Activated B cell treated with CpG ODN at 0.5 μM for 24 hours (primary cell): ENCODE data around the gene WDR53. TPM values are rescaled to one million over a fixed set of nuclear protein-coding genes. Genes with fewer than 3 reads are reported as not detected.

Source experiments
- ATAC-seq: fragments of 200-7000 bp; cut with Tn5 transposase; one replicate; pipeline ENCODE4 v1.10.0; 2021; ENCODE audit warnings: low read depth, mild to moderate bottlenecking, moderate library complexity
- CTCF ChIA-PET: fragments of 350-600 bp; sonication (Branson Sonifier 250); formaldehyde crosslinking; loops from one replicate; lab custom pipeline; 2021; ENCODE audit warnings: antibody characterized with exemption; lab: Charles Lee
- POLR2A ChIA-PET: fragments of 350-600 bp; sonication (Branson Sonifier 250); formaldehyde crosslinking; loops from one replicate; lab custom pipeline; 2021; ENCODE audit warnings: antibody characterized with exemption; lab: Charles Lee
- DNase-seq: peaks from one replicate; pipeline ENCODE4 v3.0.0; 2022
- H3K27ac Mint-ChIP-seq: one replicate; pipeline ENCODE4 v1.8.0; 2020; ENCODE audit warnings: mixed read lengths
- H3K27me3 Mint-ChIP-seq: one replicate; pipeline ENCODE4 v1.8.0; 2021; ENCODE audit warnings: mixed read lengths
- H3K36me3 Mint-ChIP-seq: one replicate; pipeline ENCODE4 v1.8.0; 2021; ENCODE audit warnings: low read depth, mixed read lengths
- H3K4me1 Mint-ChIP-seq: one replicate; pipeline ENCODE4 v1.8.0; 2021; ENCODE audit warnings: mixed read lengths
- H3K4me3 Mint-ChIP-seq: one replicate; pipeline ENCODE4 v1.8.0; 2020; ENCODE audit warnings: mild to moderate bottlenecking, mixed read lengths
- H3K9me3 Mint-ChIP-seq: one replicate; pipeline ENCODE4 v1.8.0; 2020; ENCODE audit warnings: mixed read lengths
- intact Hi-C: fragments of 100-400 bp; cut with micrococcal nuclease; formaldehyde crosslinking; loops from one replicate; pipeline ENCODE4 v1.15.1; 2024
- total RNA-seq: library from RNA; stranded (reverse); gene quantifications from 2 replicates; pipeline ENCODE4 v1.2.3, GENCODE V29; 2022
- TF ChIP-seq, protein P1 (sequence below): fragments of 200-600 bp; IDR thresholded peaks from one replicate; pipeline ENCODE4 v1.8.0; 2022; ENCODE audit warnings: antibody characterized with exemption, mild to moderate bottlenecking

Gene WDR53
- total RNA-seq, 1 donor from 2014 or later = 14.3 TPM

DNA sequence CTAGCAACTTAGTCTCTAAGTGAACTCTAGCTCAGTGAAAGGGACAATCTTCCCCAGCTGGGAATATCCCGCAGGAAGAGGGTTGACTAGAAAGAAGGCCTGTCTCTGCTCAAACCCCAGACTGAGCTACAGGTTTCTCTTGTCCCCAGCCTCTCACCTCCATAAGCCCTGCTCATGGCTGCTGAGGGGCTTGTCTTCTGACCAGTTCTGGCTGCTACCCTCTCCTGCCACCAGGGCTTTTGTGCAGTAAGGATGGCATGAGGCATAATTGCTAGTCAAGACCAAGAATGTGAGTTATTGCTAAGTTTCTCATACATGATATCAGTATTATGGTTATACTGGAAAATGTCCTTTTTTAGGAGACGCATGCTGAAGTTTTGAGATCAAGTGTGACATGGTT lies 21.3 kb downstream of the WDR53 start:
- no peak for DNase-seq
- intact Hi-C loops = no loop called here
- Mint-ChIP-seq H3K27me3 (no peaks in the 10 kb centered on the region), H3K27ac (no peak overlapping the region), H3K4me1 (no peaks in the 10 kb centered on the region), H3K4me3 (no peak overlapping the region), H3K9me3 (peaks cover 6% of the 10 kb centered on the region), H3K36me3 (peaks cover 2% of the 10 kb centered on the region)
- POLR2A ChIA-PET = no interaction called here
- CTCF ChIA-PET = no interaction called here
- no peak for ATAC-seq
- TF ChIP-seq, protein P1, sequence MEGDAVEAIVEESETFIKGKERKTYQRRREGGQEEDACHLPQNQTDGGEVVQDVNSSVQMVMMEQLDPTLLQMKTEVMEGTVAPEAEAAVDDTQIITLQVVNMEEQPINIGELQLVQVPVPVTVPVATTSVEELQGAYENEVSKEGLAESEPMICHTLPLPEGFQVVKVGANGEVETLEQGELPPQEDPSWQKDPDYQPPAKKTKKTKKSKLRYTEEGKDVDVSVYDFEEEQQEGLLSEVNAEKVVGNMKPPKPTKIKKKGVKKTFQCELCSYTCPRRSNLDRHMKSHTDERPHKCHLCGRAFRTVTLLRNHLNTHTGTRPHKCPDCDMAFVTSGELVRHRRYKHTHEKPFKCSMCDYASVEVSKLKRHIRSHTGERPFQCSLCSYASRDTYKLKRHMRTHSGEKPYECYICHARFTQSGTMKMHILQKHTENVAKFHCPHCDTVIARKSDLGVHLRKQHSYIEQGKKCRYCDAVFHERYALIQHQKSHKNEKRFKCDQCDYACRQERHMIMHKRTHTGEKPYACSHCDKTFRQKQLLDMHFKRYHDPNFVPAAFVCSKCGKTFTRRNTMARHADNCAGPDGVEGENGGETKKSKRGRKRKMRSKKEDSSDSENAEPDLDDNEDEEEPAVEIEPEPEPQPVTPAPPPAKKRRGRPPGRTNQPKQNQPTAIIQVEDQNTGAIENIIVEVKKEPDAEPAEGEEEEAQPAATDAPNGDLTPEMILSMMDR = no peak

DNA sequence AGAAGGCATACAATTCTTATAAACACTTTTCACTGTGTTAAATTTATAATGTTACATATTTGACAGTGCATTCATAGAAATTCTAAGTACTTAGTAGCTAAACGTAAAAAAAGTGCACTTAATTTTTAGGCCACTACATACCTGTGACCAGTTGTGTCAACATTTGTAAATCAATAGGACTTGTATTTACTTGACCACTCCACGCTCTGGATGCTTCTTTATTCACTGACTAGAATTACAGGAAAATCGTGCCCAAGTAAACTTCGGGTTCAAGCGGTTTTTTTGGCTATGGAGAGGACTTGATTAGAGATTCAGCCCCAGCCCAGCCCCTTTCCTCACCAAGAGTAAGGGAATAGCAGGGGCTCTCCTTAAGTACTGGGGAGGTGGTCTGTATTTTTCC lies 21.8 kb downstream of the WDR53 start:
- Mint-ChIP-seq H3K4me1 (no peaks in the 10 kb centered on the region), H3K27ac (no peak overlapping the region), H3K9me3 (peaks cover 6% of the 10 kb centered on the region), H3K36me3 (peaks cover 2% of the 10 kb centered on the region), H3K27me3 (no peaks in the 10 kb centered on the region), H3K4me3 (no peak overlapping the region)
- ChIA-PET POLR2A (no interaction called here), CTCF (no interaction called here)
- intact Hi-C loops = no loop called here
- TF ChIP-seq, protein P1 = no peak
- no peak for DNase-seq
- ATAC-seq = no peak

DNA sequence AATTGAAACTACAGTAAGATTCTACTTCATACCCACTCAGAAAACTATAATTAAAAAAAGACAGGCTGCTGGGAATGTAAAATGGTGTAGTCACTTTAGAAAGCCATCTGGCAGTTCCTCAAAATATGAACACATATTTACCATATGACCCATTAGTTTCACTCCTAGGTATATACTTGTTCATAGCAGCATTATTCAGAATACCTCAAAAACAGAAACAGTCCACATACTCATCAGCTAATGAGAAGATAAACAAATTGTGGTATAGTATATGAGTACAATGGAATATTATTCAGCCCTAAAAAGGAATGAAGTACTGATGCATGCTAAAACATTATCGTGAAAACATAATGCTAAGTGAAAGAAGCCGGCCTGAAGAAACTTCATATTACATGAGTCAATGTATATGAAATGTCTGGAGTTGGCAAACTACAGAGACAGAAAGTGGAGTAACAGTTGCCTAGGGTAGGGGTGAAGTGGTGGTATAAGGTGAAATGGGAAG lies 23.8 kb downstream of the WDR53 start:
- CTCF ChIA-PET = no interaction called here
- H3K27ac Mint-ChIP-seq = no peak overlapping the region
- TF ChIP-seq, protein P1 = no peak
- H3K9me3 Mint-ChIP-seq = peaks cover 6% of the 10 kb centered on the region
- no peaks in the 10 kb centered on the region for H3K36me3 Mint-ChIP-seq
- H3K4me3 Mint-ChIP-seq = no peak overlapping the region
- no peak for ATAC-seq
- POLR2A ChIA-PET = no interaction called here
- no peak for DNase-seq
- H3K4me1 Mint-ChIP-seq = no peaks in the 10 kb centered on the region
- intact Hi-C loops = no loop called here
- H3K27me3 Mint-ChIP-seq = no peaks in the 10 kb centered on the region

DNA sequence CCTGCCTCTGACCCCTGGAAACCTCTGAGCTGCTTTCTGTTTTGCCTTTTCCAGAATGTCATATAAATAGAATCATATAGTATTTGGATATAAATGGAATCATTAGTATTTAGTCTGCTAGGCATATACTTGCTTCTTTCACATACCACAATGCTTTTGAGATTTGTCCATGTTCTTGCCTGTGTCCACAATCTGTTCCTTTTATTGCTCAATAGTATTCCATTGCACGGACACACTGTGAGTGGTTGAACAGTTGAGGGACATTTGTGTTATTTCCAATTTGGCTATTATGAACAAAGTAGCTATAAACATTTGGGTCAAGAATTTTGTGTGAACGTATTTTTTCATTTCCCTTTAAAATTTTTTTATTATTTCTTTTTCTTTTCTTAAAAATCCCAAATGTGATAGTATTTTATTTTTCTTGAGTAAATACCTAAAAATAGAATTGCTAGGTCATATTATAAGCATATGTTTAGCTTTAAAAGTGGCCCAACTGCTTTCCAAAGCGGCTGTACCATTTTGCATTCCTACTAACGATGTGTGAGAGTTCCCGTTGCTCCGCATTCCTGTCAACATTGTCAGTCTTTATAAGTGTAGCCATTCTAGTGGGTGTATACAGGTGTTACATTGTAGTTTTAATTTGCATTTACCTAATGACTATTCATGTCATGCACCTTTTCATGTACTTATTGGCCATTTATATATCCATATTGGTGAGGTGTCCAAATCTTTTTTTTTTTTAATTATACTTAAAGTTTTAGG lies 26.5 kb downstream of the WDR53 start:
- Mint-ChIP-seq H3K4me1 (peaks cover 2% of the 10 kb centered on the region), H3K27me3 (no peaks in the 10 kb centered on the region), H3K36me3 (no peaks in the 10 kb centered on the region), H3K9me3 (no peaks in the 10 kb centered on the region), H3K27ac (no peak overlapping the region), H3K4me3 (no peak overlapping the region)
- ATAC-seq (no peak), DNase-seq (no peak)
- CTCF ChIA-PET = no interaction called here
- intact Hi-C loops = no loop called here
- POLR2A ChIA-PET = no interaction called here
- TF ChIP-seq, protein P1 = no peak

DNA sequence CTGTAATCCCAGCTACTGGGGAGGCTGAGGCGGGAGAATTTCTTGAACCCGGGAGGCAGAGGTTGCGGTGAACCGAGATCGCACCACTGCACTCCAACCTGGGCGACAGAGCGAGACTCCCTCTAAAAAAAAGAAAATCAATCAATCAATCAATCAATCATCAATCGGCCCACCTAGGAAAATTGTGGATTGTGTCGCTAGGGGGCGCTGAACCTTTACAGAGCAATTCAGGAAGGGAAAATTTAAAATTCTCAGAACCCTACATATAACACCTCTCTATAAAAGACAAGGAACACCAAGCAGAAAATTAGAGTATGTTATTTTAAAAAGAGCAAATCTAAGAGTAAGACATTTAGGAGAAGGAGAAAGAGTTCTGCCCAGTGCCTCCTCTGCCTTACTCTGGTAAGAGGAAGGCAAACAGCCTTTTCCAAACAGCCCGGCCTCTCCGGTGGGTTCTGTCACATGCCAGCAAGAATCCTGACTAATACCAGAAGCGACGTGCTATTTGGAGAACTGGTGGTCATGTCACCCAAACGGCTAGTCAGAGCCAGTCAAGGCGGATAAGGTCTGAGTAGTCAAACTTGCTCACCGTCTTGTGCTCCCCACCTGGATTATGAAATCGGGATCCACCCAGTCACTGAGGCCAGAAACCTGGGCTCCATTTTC lies 30.9 kb downstream of the WDR53 start:
- DNase-seq (peak; percentile 25), ATAC-seq (peak; percentile 34)
- no peak overlapping the region for H3K27ac Mint-ChIP-seq
- peaks cover 2% of the 10 kb centered on the region for H3K4me1 Mint-ChIP-seq
- no peak overlapping the region for H3K4me3 Mint-ChIP-seq
- no peaks in the 10 kb centered on the region for H3K27me3 Mint-ChIP-seq
- TF ChIP-seq, protein P1 = peak; percentile 23
- intact Hi-C loops = loop anchor here (1.0 kb wide), 2 partner anchors 32 to 431 kb away; partner anchors contain the start of gene PIGZ
- H3K9me3 Mint-ChIP-seq = no peaks in the 10 kb centered on the region
- H3K36me3 Mint-ChIP-seq = no peaks in the 10 kb centered on the region
- ChIA-PET CTCF (interaction anchor here (1.2 kb wide), 1 partner anchor 18 kb away, joined by 3 read pairs; no protein-coding TSS in a partner anchor), POLR2A (no interaction called here)
